HG02678 (cell line): Measurements from ENCODE around the gene IER3IP1.
"Not testable (repeated sequence)": the region's sequence is repeated elsewhere in the genome, so short reads cannot be mapped to it uniquely, and the experiment has no call there.

Experiments
- ATAC-seq: cut with Tn5 transposase; IDR thresholded peaks from one replicate; pipeline ENCODE4 v1.9.1; 2021; ENCODE audit warnings: mild to moderate bottlenecking, moderate library complexity; ENCODE audit not compliant: unreplicated experiment

IER3IP1 gene

GRCh38 chr18:47175898-47176575 lies at the start of gene IER3IP1:
TSS of gene IER3IP1 (minus strand) at chr18:47176364. CDS start at chr18:47176277, 87 bp downstream.
- peak; percentile 94 for ATAC-seq

- no peak for ATAC-seq
Measured at GRCh38 chr18:47215554-47216138, 39.5 kb upstream of the IER3IP1 start.

- no peak for ATAC-seq
Measured at GRCh38 chr18:47209171-47209570, 33.0 kb upstream of the IER3IP1 start.

- no peak for ATAC-seq
Measured at GRCh38 chr18:47206945-47207637, 30.9 kb upstream of the IER3IP1 start.

GRCh38 chr18:47204908-47205522 lies 28.9 kb upstream of the IER3IP1 start:
- no peak for ATAC-seq

GRCh38 chr18:47203626-47204464 lies 27.7 kb upstream of the IER3IP1 start:
- ATAC-seq, result no peak

- not testable (repeated sequence) for ATAC-seq
Measured at GRCh38 chr18:47195961-47196360, 19.8 kb upstream of the IER3IP1 start.

- no peak for ATAC-seq
Measured at GRCh38 chr18:47191961-47192360, 15.8 kb upstream of the IER3IP1 start.

- no peak for ATAC-seq
Measured at GRCh38 chr18:47187721-47188120, 11.6 kb upstream of the IER3IP1 start.

- ATAC-seq, result no peak
Measured at GRCh38 chr18:47184419-47185050, 8.4 kb upstream of the IER3IP1 start.

- not testable (repeated sequence) for ATAC-seq
Measured at GRCh38 chr18:47182156-47182555, 6.0 kb upstream of the IER3IP1 start.

GRCh38 chr18:47180765-47181164 lies 4.6 kb upstream of the IER3IP1 start:
- no peak for ATAC-seq

GRCh38 chr18:47179520-47179919 lies 3.4 kb upstream of the IER3IP1 start:
- ATAC-seq, result no peak

- peak; percentile 11 for ATAC-seq
Measured at GRCh38 chr18:47175283-47175897, 774 bp downstream of the IER3IP1 start.

- no peak for ATAC-seq
Measured at GRCh38 chr18:47174545-47175116, 1.5 kb downstream of the IER3IP1 start.

GRCh38 chr18:47172476-47172875 lies 3.7 kb downstream of the IER3IP1 start:
- ATAC-seq, result no peak

- no peak for ATAC-seq
Measured at GRCh38 chr18:47168913-47169312, 7.3 kb downstream of the IER3IP1 start.

- ATAC-seq, result no peak
Measured at GRCh38 chr18:47168509-47168908, 7.7 kb downstream of the IER3IP1 start.

GRCh38 chr18:47166294-47166693 lies 9.9 kb downstream of the IER3IP1 start:
- no peak for ATAC-seq
